Sigmoid colon (tissue), 4 donors: ENCODE data around the gene MBOAT7.

Experiments used
- EP300 ChIP-seq, 4 donors: sonication (generic); formaldehyde crosslinking; IDR thresholded peaks; one replicate each; pipeline ENCODE4 v1.6.1; 2017; ENCODE audit warnings: antibody characterized with exemption in 4 of 4
- POLR2A ChIP-seq, 2 donors: fragments of 450-650 bp; IDR thresholded peaks; one replicate each; pipeline ENCODE4 v1.6.1; 2016; ENCODE audit warnings: antibody characterized with exemption in 2 of 2, mild to moderate bottlenecking in 2 of 2, moderate library complexity in 2 of 2
- TF ChIP-seq, protein P1 (sequence below), 4 experiments: fragments of 450-650 bp in 3 of 4; fragments of 200-600 bp in 1 of 4; IDR thresholded peaks; one replicate each; pipeline ENCODE4 v1.5.1; 2016 to 2019; ENCODE audit warnings: antibody characterized with exemption in 4 of 4, mild to moderate bottlenecking in 3 of 4, moderate library complexity in 2 of 4

DNA sequence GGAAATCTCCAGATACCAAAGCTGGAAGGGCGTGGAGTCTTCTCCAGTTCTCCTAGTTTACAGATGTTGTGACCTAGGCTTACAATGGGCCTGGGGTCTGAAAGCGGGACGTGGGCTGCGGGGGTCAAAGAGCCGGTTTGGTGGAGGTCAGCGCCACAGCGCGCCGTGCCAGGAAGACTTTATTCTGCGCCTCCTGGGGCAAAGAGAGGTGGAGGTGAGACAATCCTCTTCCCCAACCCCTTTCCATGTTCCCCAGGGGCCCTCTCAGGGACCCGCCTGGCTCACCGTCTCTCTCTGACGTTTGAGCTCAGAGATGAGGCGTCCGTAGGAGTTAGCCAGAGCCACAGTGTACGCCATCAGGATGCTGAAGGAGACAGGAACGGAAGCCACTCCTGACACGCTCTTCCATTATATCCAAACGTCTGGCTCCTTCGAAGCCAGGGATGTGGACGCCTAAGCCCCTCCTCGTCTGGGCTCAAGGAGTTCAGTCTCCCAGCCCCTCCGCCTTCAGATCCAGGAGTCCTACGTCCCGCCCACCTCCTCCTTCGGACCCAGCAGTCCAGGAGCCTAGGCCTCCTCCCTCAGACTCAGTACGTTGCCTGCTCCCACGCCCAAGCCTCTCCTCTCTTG is 29.1 kb downstream of the MBOAT7 start:
- TF ChIP-seq, protein P1, sequence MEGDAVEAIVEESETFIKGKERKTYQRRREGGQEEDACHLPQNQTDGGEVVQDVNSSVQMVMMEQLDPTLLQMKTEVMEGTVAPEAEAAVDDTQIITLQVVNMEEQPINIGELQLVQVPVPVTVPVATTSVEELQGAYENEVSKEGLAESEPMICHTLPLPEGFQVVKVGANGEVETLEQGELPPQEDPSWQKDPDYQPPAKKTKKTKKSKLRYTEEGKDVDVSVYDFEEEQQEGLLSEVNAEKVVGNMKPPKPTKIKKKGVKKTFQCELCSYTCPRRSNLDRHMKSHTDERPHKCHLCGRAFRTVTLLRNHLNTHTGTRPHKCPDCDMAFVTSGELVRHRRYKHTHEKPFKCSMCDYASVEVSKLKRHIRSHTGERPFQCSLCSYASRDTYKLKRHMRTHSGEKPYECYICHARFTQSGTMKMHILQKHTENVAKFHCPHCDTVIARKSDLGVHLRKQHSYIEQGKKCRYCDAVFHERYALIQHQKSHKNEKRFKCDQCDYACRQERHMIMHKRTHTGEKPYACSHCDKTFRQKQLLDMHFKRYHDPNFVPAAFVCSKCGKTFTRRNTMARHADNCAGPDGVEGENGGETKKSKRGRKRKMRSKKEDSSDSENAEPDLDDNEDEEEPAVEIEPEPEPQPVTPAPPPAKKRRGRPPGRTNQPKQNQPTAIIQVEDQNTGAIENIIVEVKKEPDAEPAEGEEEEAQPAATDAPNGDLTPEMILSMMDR (IDR thresholded peaks at IDR 0.05) = no peak
- TF ChIP-seq POLR2A (IDR thresholded peaks at IDR 0.05) (peak in 1 of 2 donors; percentile 50), EP300 (IDR thresholded peaks at IDR 0.05) (no peak)
